Medulla oblongata (tissue), 1 donor: ENCODE results near the gene PFN4.

Experiments used
- DNase-seq: peaks from one replicate; pipeline ENCODE4 v3.0.0-alpha.2; 2015; ENCODE audit errors: extremely low spot score

The PFN4 gene

DNA sequence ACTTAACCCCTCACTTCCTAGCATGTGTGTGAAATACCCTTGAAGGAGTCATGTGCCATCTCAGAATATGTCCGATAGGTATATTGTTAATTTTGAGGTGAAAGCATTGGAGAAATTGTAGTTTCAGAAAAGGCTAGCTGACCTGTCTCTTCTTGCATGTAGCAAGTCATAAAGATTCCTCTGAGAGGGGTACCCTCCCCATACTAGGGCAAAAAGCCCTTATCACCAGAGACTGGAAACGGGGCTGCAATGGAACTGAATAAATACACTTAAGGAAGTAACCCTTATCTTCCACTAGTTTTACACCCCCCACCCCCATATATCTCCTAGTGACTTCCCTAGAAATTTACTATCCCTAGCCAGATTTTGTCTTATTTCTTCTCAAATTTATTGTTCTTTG lies 45.3 kb downstream of the PFN4 start:
- DNase-seq = no peak

GRCh38 chr2:24077535-24077877 lies 45.6 kb downstream of the PFN4 start:
- DNase-seq = no peak

DNA sequence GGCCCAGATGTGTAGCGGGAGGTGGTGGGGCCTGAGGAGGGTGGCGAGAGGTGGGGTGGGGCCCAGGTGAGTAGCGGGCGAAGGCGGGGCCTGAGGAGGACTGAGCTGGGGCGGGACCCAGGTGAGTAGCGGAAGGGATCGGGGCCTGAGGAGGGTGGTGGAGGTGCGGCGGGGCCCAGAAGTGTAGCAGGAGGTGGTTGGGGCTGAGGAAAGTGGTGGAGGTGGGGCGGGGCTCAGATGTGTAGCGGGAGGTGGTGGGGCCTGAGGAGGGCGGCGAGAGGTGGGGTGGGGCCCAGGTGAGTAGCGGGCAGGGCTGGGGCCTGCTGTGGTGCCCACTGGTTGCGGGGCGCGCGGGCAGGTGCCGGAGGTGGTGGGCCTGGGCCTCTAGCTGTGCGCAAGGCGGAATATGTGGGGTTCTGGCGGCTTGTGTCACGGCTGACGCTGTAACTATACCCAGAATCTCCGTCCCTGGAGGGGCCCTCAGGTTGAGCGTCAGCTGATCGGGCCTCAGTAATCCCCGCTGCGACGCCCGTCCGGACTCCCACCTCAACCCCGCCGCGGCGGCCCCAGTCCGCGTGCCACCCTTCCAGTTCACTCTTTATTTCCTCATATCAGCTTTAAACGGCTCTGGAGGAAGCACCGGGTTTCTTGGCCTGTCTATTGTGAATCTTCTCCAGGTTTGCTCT lies 46.1 kb downstream of the PFN4 start:
- DNase-seq = peak; percentile 36

GRCh38 chr2:24075915-24076848 lies 47.0 kb downstream of the PFN4 start, which contains the start of gene SF3B6:
Gene SF3B6 (minus strand): TSS chr2:24076326. CDS start chr2:24076229, 97 bp downstream.
- peak; percentile 98 for DNase-seq

DNA sequence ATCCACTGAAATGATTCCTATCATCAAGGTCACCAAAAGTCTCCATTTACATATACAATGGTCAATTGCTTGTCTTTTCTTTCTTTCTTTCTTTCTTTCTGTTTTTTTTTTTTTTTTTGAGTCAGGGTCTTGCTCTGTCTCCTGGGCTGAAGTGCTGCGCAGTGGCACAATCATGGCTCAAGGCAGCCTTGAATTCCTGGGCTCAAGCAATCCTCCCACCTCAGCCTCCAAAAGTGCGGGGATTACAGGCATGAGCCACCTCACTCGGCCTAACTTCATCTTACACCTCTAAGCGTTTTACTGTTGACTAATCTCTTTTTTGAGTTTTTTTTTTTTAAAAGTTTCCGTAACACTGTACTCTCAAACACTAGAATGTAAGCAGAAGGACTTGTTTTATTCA lies 47.9 kb downstream of the PFN4 start:
- DNase-seq = no peak

DNA sequence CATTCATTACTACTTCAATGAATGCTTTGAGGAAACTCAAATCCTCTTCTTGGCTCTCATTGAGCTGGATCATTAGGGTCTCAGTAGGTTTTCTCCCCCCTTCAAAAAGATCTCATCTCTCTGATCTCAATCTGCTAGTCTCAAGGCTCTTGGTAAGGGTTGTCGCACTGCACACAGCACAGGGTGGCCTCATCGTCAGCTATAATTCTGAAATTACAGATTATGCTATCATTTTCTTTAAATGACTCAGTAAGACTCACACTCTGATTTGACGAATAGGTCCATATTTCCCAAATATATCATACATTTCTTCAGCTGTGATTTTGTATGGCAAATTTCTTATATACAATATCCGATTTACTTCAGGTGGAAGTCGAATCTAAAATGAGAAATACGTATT lies 49.3 kb downstream of the PFN4 start:
- no peak for DNase-seq

DNA sequence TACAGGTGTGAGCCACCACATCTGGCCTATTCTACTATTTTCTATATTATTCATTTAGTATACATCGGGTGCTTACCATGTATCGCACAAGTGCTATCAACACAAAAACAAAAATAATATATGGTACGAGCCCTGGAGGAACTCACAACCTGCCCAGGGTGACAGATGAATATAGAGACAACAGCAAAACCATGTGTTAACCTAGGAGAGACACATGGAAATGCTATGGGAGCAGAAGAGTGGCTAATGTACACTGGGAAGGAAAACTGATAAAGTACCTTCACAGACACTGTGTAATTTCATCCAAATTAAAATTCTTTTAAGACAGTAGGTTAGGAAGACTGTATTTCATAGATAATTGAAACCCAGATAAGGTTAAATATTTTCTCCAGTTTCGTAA lies 50.9 kb downstream of the PFN4 start:
- DNase-seq = no peak

DNA sequence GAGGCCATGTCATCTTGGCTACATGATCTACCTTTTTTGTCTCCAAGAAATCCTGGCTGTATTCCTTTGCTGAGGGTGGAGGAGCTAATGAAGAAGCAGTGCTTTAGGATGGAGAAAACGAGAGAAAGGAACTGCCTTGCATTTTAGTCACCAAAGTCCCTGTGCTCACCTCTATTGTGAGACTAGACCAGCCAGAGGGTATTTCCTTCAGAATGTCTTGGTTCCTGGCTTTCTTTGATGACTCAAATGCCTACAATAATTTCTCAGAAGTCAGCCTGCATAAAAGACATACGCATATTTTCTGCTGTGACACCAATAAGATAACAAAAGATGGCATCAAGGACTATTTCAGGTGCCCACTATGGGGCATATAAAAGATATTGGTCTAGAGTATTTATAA lies 57.8 kb downstream of the PFN4 start:
- no peak for DNase-seq
